Activated T-cell treated with anti-CD3 and anti-CD28 coated beads for 48 hours (primary cell): ENCODE results near the gene VPS13A.
"Not testable (repeated sequence)": the region's sequence is repeated elsewhere in the genome, so short reads cannot be mapped to it uniquely, and the experiment has no call there.

Source experiments
- DNase-seq: peaks from one replicate; pipeline ENCODE4 v3.0.0-alpha.2; 2020; ENCODE audit warnings: low read depth

The VPS13A gene

DNA sequence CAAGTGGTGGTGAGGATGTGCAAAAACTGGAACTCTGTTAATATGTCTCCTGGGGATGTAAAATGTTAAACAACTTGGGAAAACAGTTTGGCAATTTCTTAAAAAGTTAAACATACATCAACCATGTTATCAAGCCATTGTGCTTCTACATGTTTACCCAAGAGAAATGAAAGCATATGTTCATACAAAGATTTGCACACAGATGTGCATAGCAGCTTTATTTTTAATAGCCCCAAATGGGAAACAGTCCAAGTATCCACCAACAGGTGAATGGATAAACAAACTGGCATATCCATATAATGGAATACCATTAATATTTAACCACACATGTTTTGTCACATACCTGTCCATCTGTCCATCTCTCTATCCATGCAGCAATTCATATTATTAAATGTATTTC is 6.2 kb downstream of the VPS13A start:
- no peak for DNase-seq

DNA sequence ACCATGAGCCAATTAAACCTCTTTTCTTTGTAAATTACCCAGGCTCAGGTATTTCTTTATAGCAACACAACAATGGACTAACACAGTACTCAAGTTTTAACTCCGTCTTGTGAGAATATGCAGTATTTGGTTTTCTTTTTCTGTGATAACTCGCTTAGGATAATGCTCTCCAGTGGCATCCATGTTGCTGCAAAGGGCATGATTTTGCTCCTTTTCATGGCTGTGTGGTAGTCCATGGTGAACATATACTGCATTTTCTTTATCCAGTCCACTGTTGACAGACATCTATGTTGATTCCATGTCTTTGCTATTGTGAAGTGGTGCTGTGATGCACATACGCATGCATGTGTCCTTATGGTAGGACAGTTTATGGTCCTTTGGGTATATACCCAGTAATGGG is 10.9 kb downstream of the VPS13A start:
- DNase-seq: no peak

DNA sequence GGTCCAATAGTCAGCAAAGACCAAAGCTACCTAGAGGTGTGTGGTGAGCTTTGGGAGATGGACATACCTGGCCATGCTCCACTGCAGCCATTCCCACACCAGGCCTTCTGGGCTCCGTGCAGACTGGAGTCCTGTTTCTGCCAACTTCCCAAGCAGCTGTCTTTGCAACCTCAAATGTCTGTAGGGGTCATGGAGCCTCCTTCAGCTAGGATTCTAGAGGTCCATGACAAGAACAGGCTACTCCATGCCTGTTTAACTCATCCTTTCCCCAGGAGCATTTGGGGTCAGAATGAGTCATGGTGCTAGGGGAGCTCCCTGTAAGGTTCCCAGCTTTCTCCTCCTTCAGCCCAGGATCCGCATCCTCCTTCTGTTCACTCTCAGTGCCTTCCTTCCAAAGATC is 17.1 kb downstream of the VPS13A start:
- no peak for DNase-seq

DNA sequence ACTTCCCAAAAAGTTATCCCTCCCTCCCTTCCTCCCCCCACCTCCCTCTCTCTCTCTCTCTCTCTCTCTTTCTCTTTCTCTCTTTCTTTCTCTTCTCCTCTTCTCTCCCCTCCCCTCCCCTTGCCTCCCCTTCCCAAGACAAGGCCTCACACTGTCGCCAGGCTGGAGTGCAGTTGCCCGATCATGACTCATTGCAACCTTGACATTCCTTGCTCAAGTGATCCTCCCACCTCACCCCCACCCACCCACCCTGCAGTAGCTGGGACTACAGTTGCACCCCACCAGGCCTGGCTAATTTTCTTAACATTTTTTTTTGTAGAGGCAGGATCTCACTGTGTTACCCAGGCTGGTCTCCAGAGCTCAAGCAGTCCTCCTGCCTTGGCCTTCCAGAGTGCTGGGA is 32.8 kb downstream of the VPS13A start:
- DNase-seq: no peak

DNA sequence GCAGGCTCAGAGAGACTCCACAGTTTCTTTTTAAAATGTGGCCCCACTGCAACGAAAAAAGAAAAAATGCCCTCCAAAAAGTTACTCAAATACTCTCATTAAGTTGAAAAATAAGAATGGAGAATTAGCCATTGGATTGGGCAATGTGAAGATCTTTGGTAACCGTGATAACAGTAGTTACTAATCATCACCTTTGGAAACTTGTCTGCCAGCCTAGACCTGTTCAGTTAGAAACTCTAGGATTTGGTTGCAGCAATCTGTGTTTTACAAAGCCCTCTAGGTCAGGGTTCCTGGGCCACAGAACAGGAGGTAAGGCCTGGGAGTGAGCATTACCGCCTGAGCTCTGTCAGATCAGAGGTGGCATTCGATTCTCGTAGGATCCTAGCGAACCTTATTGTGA is 34.2 kb downstream of the VPS13A start:
- no peak for DNase-seq

DNA sequence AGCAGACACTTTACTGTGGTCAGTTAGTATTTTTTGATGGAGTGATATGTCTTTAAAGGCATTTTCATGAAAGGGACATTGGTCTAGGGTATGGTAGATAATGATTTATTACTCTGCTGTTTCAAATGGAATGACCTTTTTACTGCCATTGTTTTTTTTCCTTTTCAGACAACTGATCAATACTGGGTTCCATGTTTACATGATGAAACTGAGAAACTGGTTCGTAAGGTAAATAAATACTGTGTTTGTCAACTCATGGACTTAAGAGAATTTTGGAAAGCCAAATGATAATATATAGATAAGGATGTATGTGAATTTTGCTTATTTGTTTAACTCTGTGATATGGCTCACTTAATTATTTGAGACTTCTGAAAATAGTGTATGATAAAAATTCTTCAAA is 35.5 kb downstream of the VPS13A start:
- no peak for DNase-seq

DNA sequence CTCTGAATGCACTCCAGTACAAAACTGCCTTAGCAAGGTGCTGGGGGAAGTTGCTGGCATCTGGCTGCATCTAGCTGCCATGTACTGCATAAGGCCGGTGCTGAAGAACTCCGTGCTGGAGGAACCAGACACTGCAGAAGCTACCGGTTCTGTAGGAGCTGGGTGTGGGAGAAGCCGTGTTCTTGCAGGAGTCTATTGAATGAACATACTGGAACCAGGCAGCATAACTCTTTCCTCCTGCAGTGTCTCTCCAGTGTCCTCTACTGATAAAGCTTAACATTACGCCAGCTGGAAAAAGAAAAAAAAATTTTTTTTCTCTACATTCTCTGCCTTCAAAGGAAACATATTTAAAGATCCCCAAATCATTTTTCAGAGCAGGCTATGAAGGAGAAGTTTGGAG is 38.5 kb downstream of the VPS13A start:
- DNase-seq: no peak

DNA sequence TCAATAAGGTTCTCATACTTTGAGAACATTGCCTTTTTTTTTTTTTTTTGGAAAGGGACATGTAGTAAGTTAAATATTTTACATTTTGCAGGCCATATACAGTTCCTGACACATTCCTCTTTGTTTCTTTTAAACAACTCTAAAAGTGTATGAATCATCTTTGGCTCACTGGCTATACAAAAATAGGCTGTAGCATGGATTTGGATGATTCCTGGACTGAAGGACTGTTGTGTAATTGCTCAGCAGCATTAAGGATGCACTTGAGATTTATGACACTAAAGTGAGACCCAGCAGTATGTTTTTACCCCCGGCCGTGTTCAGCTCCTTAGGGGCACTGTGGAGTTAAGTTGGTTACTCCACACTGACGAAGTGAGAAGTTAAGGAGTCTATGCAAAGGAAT is 41.3 kb downstream of the VPS13A start:
- no peak for DNase-seq

DNA sequence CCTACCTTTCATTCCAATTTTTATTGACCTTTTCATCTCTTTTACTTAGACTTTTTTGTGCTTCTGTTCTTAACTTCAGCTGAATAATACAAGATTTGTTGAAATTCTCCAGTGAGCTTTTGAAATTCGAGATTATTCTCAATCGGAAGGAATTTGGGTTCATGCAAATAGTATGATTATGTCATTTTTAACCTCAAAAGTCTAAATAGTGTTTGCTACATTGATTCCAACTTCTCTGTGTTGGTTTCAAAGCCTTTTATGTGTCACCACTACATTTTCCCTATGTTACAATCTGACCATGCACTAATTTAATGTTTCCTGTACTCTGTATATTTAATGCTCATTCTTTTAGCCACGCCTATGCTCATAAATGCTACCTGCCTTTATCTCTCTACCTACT is 44.1 kb downstream of the VPS13A start:
- no peak for DNase-seq

DNA sequence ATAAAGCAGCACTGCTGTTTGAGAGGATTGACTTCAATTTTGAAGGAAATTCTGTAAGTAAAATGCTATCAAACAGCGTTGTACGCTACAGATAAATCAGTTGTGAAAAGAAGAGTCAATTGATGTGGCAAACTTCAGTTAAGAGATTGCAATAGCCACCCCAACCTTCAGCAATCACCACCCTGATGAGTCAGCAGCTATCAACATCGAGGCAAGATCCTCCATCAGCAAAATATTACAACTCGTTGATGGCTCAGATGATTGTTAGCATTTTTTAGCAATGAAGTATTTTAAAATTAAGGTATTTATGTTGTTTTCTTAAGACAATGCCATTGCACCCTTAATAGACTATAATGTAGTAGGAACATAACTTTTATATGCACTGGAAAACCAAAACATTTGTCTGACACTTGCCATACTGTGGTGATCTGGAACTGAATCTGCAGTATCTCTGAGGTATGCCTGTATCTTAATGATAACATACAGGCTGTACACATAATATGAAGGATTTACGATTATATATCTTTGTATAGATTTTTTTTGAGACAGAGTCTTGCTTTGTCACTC is 47.5 kb downstream of the VPS13A start:
- no peak for DNase-seq

DNA sequence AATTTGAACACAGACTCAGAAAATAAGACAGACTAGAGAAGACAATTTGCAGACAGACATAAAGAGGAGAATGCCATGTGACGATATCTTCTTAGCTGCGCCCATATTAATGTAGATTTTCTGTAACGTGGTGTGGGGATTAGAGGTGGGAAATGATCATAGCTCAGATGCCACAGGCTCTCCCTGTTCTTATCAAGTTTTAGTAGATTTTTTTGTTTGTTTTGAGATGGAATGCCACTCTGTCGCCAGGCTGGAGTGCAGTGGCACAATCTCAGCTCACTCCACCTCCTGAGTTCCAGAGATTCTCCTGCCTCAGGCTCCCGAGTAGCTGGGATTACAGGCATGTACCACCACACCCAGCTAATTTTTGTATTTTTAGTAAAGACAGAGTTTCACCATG is 59.4 kb downstream of the VPS13A start:
- no peak for DNase-seq

DNA sequence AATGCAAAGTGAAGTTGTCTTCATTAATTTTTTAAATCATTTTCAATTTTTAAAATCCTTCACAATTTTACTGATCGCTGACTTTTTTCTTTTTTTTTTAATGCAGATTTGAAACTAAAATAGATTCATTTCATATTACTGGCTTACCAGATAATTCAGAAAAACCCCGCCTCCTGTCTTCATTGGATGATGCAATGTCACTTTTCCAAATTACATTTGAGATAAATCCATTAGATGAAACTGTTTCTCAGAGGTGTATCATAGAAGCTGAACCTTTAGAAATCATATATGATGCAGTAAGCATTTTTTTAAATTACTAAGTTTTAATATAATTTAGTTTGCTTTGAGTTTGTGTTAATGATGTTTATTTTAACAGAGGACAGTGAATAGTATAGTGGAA is 60.6 kb downstream of the VPS13A start:
- no peak for DNase-seq

DNA sequence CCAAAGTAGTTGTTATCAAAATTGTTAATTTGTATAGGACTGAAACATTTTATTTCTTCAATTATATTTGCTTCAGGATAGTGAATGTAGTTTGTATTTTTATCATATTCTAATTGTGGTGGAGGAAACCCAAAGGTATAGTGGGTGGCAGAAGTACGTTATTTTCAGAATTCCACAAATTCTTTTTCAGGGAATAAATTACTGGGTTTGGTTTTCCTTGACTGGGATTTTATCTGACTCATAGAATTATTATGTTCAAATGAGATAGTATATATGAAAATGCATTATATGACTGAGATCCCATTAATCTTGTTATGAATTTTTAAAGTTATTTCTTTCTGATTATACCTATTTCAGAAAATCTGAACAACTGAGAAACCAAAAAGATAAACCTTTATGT is 73.7 kb downstream of the VPS13A start:
- DNase-seq: no peak

DNA sequence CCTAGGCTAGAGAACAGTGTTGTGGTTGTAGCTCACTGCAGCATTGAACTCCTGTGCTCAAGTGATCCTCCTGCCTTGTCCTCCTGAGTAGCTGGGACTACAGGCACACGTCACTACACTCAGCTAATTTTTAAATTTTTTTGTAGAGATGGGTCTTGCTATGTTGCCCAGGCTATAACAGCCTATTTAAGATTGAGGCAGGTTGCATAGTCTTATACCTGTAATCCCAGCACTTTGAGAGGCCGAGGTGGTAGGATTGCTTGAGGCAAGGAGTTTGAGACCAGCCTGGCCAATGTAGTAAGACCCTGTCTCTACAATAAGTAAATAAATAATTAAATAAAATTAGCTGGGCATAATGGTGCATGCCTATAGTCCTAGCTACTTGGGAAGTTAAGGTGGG is 79.9 kb downstream of the VPS13A start:
- no peak for DNase-seq

DNA sequence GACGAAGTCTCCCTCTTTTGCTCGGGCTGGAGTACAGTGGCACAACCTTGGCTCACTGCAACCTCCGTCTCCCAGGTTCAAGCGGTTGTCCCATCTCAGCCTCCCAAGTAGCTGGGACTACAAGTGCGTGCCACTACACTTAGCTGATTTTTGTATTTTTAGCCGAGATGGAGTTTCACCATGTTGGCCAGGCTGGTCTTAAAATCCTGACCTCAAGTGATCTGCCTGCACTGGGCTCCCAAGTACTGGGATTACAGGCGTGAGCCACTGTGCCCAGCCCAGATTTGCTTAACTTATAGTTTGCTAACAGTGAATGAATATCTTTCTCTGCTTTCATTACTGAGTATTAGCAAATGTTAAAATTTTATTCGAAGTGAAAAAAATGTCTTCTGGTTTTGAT is 84.3 kb downstream of the VPS13A start:
- no peak for DNase-seq

DNA sequence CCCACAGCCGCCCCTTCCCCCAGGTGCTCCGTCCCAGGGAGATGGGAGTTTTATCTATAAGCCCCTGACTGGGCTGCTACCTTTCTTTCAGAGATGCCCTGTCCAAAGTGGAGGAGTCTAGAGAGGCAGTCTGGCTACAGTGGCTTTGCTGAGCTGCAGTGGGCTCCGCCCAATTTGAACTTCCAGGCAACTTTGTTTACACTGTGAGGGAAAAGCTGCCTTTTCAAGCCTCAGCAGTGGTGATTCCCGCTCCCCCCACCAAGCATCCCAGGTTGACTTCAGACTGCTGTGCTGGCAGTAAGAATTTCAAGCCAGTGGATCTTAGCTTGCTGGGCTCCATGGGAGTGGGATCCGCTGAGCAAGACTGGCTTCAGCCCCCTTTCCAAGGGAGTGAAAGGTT is 90.4 kb downstream of the VPS13A start:
- not testable (repeated sequence) for DNase-seq

DNA sequence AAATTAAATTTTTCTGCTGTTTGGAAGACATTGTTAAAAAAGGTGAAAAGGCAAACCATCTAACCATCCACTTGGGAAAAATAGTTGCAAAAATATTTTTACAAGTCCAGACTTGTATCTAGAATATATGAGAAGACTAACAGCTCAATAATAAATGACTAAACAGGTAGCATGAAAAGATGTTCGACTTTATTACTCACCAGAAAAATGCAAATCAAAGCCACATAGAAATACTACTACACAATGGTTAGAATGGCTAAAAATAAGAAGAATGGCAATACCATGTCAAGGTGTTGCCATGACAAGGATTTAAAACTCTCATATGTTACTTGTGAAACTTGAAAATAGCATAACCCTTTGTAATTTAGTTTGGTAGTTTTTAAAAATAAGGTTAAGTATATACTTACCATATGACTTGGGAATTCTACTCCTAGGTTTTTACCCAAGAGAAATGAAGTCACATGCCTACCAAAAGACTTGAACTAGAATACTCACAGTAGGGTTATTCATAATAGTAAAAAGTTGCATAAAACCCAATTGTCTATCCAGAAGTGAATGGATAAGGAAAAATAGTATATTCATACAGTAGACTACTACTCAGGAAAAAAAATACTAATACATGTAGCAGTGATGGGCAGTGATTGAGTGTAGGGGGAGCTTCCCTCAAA is 93.8 kb downstream of the VPS13A start:
- no peak for DNase-seq

DNA sequence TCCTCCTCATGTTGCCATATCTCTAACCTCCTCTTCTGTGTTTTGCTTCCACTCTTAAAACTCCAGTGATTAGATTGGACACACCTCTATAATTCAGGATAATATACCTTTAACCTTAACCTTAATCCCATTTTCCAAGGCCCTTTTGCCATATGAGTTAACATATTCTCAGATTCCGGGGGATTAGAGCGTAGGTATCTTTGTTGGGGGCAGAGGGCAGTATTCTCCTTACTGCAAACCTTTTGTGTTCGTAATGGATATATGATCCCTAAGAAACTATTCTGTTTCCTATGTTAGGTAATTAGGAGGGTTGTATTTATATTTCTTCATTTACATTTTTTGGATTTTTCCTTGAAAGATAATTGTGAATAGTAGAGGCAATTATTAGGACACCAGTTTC is 99.5 kb downstream of the VPS13A start:
- no peak for DNase-seq

DNA sequence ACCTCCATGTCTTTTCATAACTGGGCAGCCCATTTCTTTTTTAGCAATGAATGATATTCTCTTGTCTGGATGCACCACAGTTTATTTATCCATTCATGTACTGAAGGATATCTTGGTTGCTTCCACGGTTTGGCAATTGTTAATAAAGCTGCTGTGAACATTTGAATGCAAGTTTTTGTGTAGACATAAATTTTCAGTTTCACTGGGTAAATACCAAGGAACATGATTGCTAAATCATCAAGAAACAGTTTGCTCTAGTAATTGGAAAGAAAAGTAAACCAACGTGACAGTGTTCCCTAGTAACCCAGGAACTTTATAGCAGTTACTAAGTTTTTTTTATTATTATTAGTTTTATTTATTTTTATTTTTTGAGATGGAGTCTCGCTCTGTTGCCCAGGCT is 100.4 kb downstream of the VPS13A start:
- DNase-seq: no peak

DNA sequence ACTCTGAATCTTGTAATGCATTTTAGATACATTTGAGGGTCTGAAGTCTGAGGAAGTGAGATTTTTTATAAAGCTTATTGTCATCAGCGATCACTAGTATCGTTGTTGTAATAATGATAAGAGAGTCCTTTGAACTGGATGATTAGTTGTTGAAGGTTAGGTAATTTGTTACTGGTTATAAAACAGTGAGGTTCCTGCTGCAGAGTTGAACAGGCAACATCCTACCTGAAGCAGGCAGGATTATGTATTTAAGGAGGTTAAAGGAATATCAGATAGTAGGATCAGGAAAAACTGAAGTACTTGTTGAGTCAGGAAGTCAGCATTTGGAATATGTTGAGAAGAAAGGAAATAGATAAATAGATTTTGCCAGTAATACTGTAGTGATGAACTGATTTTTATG is 106.7 kb downstream of the VPS13A start:
- DNase-seq: no peak

DNA sequence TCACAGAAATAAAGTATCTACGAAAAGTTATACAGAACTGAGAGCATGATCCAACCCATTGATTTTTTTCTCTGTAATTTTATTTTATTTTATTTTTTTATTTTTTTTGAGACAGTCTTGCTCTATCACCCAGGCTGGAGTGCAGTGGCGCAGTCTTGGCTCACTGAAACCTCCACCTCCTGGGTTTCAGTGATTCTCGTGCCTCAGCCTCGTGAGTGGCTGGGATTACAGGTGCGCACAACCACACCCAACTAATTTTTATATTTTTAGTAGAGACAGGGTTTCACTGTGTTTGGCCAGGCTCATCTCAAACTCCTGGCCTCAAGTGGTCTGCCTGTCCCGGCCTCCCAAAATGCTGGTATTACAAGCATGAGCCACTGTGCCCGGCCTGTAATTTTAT is 107.3 kb downstream of the VPS13A start:
- no peak for DNase-seq

DNA sequence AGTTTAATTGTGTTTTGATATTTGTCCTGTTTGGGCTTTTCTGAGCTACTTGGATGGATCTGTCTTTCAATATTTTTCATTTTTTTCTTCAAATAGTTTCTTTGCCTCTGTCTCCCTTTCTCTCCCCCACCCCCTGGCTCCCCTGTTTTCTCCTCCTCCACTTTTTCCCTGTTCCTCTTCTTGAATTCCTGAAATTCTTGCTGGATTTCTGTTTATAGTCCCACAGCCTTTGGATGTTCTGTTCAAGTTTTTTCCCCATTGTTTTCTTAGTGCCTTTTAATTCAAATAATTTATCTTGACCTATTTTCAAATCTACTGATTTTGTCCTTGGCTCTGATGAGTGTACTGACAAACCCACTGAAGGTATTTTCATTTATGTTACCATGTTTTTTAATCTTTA is 113.0 kb downstream of the VPS13A start:
- DNase-seq: no peak

DNA sequence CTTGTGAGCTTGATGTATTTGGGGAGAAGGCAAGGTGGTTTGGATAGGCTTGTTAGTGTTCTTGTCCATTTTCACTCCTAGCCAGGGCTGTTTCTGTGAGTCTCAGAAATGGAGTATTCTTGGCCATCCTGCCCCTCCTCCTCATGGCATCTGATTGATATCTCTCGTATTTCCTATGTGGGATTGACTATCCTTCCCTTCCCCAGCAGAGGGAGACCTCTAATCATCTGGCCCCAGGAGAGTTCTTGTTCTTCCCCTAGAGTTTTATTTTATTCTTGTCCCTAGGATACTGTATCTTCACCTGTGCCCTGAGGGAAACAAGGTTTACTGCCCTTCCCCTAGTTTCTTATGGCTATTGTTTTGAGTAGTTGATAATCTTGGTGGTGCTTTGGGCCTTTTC is 114.4 kb downstream of the VPS13A start:
- DNase-seq: no peak

DNA sequence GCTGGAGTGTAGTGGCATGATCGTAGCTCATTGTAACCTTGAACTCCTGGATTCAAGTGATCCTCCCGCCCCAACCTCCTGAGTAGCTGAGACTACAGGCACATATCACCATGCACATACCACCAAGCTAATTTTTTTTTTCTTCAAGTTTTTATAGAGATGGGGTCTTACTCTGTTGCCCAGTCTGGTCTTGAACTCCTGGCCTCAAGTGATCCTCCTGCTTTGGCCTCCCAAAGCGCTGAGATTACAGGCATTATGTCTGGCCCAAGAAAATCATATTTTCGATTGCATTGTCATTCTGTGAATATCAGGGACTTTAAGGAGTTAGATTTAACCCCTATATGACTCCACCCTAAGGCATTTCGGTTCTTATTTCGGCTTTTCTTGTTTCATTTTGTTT is 116.6 kb downstream of the VPS13A start:
- no peak for DNase-seq

DNA sequence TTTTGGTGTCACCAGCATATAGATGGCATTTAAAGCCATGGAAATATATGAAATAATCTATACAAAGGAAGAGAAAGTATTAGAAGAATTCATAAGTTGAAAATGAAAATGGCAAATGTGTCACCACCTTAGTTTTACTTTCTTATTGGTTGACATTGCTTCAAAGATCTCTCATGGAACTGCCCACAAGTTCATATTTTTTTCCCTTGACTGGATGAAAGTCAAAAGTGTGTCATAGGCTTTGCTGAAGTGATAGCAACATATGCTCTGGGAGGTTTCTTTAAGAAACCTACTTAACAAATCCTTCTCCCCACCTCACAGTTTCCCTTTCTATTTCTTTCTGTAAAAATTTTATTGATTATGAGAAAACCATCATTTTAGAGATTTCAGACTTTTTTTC is 127.2 kb downstream of the VPS13A start:
- no peak for DNase-seq
